ENCODE data around the gene TCERG1.

DNA sequence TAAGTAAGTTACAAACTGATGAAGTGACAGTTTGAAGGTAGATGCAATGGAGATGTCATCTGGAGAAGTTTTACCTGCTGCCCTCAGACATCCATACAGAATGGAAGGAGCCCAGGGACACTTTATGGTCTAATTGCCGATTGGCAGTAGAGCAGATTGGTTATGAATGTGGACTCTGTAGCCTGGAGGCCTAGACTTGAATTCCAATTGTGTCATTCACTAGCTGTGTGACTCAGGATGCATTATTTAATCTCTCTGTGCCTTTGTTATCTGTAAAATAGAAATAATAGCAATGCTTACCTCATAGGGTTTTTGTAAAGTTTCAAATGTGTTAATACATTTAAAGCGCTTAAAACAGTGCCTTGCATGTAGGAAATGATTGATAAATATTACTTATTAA lies 5.2 kb upstream of the TCERG1 start:
- TF ChIP-seq, protein P1, sequence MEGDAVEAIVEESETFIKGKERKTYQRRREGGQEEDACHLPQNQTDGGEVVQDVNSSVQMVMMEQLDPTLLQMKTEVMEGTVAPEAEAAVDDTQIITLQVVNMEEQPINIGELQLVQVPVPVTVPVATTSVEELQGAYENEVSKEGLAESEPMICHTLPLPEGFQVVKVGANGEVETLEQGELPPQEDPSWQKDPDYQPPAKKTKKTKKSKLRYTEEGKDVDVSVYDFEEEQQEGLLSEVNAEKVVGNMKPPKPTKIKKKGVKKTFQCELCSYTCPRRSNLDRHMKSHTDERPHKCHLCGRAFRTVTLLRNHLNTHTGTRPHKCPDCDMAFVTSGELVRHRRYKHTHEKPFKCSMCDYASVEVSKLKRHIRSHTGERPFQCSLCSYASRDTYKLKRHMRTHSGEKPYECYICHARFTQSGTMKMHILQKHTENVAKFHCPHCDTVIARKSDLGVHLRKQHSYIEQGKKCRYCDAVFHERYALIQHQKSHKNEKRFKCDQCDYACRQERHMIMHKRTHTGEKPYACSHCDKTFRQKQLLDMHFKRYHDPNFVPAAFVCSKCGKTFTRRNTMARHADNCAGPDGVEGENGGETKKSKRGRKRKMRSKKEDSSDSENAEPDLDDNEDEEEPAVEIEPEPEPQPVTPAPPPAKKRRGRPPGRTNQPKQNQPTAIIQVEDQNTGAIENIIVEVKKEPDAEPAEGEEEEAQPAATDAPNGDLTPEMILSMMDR (IDR thresholded peaks at IDR 0.05 in 2 of 3, conservative IDR thresholded peaks at IDR 0.05 in 1 of 3; ENCODE audit: borderline replicate concordance in 1 of 3, insufficient read depth in 1 of 3, low read depth in 2 of 3, low read length in 2 of 3): no peak
- TF ChIP-seq, protein P2, sequence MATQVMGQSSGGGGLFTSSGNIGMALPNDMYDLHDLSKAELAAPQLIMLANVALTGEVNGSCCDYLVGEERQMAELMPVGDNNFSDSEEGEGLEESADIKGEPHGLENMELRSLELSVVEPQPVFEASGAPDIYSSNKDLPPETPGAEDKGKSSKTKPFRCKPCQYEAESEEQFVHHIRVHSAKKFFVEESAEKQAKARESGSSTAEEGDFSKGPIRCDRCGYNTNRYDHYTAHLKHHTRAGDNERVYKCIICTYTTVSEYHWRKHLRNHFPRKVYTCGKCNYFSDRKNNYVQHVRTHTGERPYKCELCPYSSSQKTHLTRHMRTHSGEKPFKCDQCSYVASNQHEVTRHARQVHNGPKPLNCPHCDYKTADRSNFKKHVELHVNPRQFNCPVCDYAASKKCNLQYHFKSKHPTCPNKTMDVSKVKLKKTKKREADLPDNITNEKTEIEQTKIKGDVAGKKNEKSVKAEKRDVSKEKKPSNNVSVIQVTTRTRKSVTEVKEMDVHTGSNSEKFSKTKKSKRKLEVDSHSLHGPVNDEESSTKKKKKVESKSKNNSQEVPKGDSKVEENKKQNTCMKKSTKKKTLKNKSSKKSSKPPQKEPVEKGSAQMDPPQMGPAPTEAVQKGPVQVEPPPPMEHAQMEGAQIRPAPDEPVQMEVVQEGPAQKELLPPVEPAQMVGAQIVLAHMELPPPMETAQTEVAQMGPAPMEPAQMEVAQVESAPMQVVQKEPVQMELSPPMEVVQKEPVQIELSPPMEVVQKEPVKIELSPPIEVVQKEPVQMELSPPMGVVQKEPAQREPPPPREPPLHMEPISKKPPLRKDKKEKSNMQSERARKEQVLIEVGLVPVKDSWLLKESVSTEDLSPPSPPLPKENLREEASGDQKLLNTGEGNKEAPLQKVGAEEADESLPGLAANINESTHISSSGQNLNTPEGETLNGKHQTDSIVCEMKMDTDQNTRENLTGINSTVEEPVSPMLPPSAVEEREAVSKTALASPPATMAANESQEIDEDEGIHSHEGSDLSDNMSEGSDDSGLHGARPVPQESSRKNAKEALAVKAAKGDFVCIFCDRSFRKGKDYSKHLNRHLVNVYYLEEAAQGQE (IDR thresholded peaks at IDR 0.05; ENCODE audit: low read depth): no peak
- TF ChIP-seq POLR2A (IDR thresholded peaks at IDR 0.05; ENCODE audit: borderline replicate concordance, extremely low read depth, insufficient read depth, insufficient read length): no peak
- TF ChIP-seq EZH2 (IDR thresholded peaks at IDR 0.05): no peak
- no peak for TF ChIP-seq ZNF274 (IDR thresholded peaks at IDR 0.05; ENCODE audit: low read depth, low read length)
- no peak for TF ChIP-seq JUND (IDR thresholded peaks at IDR 0.05)
- TF ChIP-seq CEBPB (IDR thresholded peaks at IDR 0.05; ENCODE audit: low read depth): no peak
- TF ChIP-seq YY1 (IDR thresholded peaks at IDR 0.05; ENCODE audit: extremely low read depth, insufficient replicate concordance, low read depth, low read length): no peak

Data from HCT116 (cell line).